ENCODE measurements around the gene HOXB1.
"Not testable (repeated sequence)": the region's sequence is repeated elsewhere in the genome, so short reads cannot be mapped to it uniquely, and the experiment has no call there.

The HOXB1 gene

GRCh38 chr17:48515925-48516900 is 14.6 kb downstream of the HOXB1 start:
- no peak for DNase-seq

GRCh38 chr17:48514477-48514876 is 16.3 kb downstream of the HOXB1 start:
- no peak for DNase-seq

- no peak for DNase-seq
Measured at GRCh38 chr17:48513666-48514455, 16.9 kb downstream of the HOXB1 start.

GRCh38 chr17:48513097-48513496 is 17.7 kb downstream of the HOXB1 start:
- DNase-seq: no peak

- DNase-seq: no peak
Measured at GRCh38 chr17:48510761-48511604, 19.8 kb downstream of the HOXB1 start.

GRCh38 chr17:48510381-48510760 is 20.4 kb downstream of the HOXB1 start:
- DNase-seq: no peak

GRCh38 chr17:48509708-48510107 is 21.1 kb downstream of the HOXB1 start:
- DNase-seq: not testable (repeated sequence)

GRCh38 chr17:48506246-48506645 is 24.6 kb downstream of the HOXB1 start:
- no peak for DNase-seq

- no peak for DNase-seq
Measured at GRCh38 chr17:48505788-48506187, 25.0 kb downstream of the HOXB1 start.

GRCh38 chr17:48504953-48505352 is 25.9 kb downstream of the HOXB1 start:
- no peak for DNase-seq

GRCh38 chr17:48503747-48504146 is 27.1 kb downstream of the HOXB1 start:
- no peak for DNase-seq

GRCh38 chr17:48502901-48503300 is 27.9 kb downstream of the HOXB1 start:
- no peak for DNase-seq

- no peak for DNase-seq
Measured at GRCh38 chr17:48502312-48502711, 28.5 kb downstream of the HOXB1 start.

GRCh38 chr17:48500435-48501426 is 30.1 kb downstream of the HOXB1 start:
- no peak for DNase-seq

GRCh38 chr17:48499735-48500434 is 30.9 kb downstream of the HOXB1 start:
- no peak for DNase-seq

GRCh38 chr17:48499248-48499647 is 31.6 kb downstream of the HOXB1 start:
- no peak for DNase-seq

GRCh38 chr17:48498164-48498850 is 32.5 kb downstream of the HOXB1 start:
- no peak for DNase-seq

GRCh38 chr17:48497103-48497502 is 33.7 kb downstream of the HOXB1 start:
- no peak for DNase-seq

- DNase-seq: no peak
Measured at GRCh38 chr17:48494335-48494734, 36.5 kb downstream of the HOXB1 start.
